ENCODE data around the gene NUP85. TPM values are rescaled to one million over a fixed set of nuclear protein-coding genes. Genes with fewer than 3 reads are reported as not detected.

NUP85 gene
- total RNA-seq, 1 experiment from 2014 or later = 164 TPM

- CTCF ChIA-PET = no interaction called here
- Histone ChIP-seq H4K20me1 (ENCODE audit: insufficient read depth) (peaks cover 6% of the 10 kb centered on the region; the same call in 1 of the 2 replicates), H3K9me3 (ENCODE audit: control insufficient read depth in 1 of 2, insufficient read depth in 1 of 2, low read depth in 1 of 2, low read length in 2 of 2) (no peaks in the 10 kb centered on the region), H3K27ac (ENCODE audit: low read depth, low read length) (no peak overlapping the region; the same call in 1 of the 2 replicates), H3K9me2 (ENCODE audit: insufficient read depth) (no peaks in the 10 kb centered on the region), H3K27me3 (ENCODE audit: insufficient read depth, low read length) (no peaks in the 10 kb centered on the region), H3K79me2 (ENCODE audit: insufficient read depth, low read length) (peaks cover 10% of the 10 kb centered on the region), H3K36me3 (ENCODE audit: control insufficient read depth in 1 of 2, insufficient read depth in 2 of 2, low read length in 2 of 2) (peaks cover 55 to 78% of the 10 kb centered on the region in 2 experiments), H3K9ac (ENCODE audit: low read length) (no peak overlapping the region), H3K4me1 (ENCODE audit: control insufficient read depth in 1 of 2, insufficient read depth in 2 of 2, low read length in 2 of 2) (peaks cover 0 to 11% of the 10 kb centered on the region in 2 experiments; a peak in 2 of 4 replicates), H3K4me3 (replicated peaks in 1 of 2; ENCODE audit: low read depth in 1 of 2, low read length in 2 of 2) (no peak overlapping the region), H3K4me2 (ENCODE audit: low read length) (no peak overlapping the region), H2AFZ (ENCODE audit: low read depth, low read length, poor library complexity, severe bottlenecking) (no peak overlapping the region)
- DNase-seq (ENCODE audit: low read depth, low spot score) = no peak
- intact Hi-C loops (cut with micrococcal nuclease) = no loop called here
- RAD21 ChIA-PET (ENCODE audit: low non-redundant PET in 1 of 2, low total read pairs in 2 of 2, uncharacterized antibody in 2 of 2, unreplicated experiment in 2 of 2) = no interaction called here
- POLR2A ChIA-PET = no interaction called here
- no TSS peak for BruUV-seq (replicated peaks)
- no peak for TF ChIP-seq POLR2A (IDR thresholded peaks at IDR 0.05; ENCODE audit: borderline replicate concordance, extremely low read depth, insufficient read depth, insufficient read length)
- TF ChIP-seq EZH2phosphoT487 (IDR thresholded peaks at IDR 0.05; ENCODE audit: borderline replicate concordance) = no peak
- no peak for TF ChIP-seq MAX (IDR thresholded peaks at IDR 0.05)
- no peak for TF ChIP-seq EZH2 (IDR thresholded peaks at IDR 0.05)
- no peak for TF ChIP-seq SIN3A (IDR thresholded peaks at IDR 0.05; ENCODE audit: low read depth)
- TF ChIP-seq SRF (IDR thresholded peaks at IDR 0.05; ENCODE audit: low read depth) = no peak
- TF ChIP-seq TCF7L2 (IDR thresholded peaks at IDR 0.05; ENCODE audit: borderline replicate concordance, extremely low read depth, insufficient read depth, insufficient read length) = no peak
- no peak for TF ChIP-seq ZBTB33 (IDR thresholded peaks at IDR 0.05; ENCODE audit: extremely low read depth, insufficient replicate concordance, low read length)
- no peak for TF ChIP-seq ZFX (IDR thresholded peaks at IDR 0.05)
- no peak for TF ChIP-seq SP1 (IDR thresholded peaks at IDR 0.05; ENCODE audit: low read depth)
- TF ChIP-seq ELF1 (IDR thresholded peaks at IDR 0.05; ENCODE audit: borderline replicate concordance, low read depth) = no peak
- TF ChIP-seq REST (IDR thresholded peaks at IDR 0.05; ENCODE audit: low read depth) = no peak
- no peak for TF ChIP-seq ATF3 (IDR thresholded peaks at IDR 0.05)
- ATAC-seq = no peak
Measured at GRCh38 chr17:75242461-75243042, 37.1 kb downstream of the NUP85 start.
